HG03060 (cell line): ENCODE data around the gene RBM20.
A peak's percentile ranks its signal among the peaks of the same experiment; 100 is the strongest.

Source experiments
- ATAC-seq: cut with Tn5 transposase; IDR thresholded peaks from one replicate; pipeline ENCODE4 v1.9.1; 2021; ENCODE audit warnings: low read depth, moderate number of reproducible peaks; ENCODE audit not compliant: unreplicated experiment

The RBM20 gene

DNA sequence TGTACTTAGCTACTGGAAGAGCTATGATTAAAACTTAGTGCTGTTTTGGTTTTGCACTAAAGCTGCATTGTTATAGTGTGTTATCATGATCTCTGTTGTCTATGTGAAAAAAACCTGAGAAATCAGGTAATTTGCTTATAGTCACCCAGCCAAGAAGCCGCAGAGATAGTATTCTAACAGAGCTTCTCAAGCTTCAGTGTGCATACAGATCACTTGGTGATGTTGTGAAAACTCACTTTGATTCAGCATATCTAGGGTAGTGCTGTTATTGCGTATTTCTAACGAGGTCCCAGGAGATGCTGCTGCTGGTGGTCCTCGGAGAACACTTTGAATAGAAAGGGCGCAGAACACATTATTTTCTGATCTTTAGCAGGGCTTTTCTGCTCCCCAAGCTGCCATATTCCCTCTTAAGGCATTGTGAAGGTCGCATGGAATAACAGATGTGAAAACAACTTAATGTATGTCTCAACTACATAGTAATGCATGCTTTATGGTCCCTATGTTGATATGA is 159.2 kb downstream of the RBM20 start:
- ATAC-seq: peak; percentile 40

- ATAC-seq: no peak
Measured at GRCh38 chr10:110803830-110804338, 159.7 kb downstream of the RBM20 start.

- no peak for ATAC-seq
Measured at GRCh38 chr10:110804376-110804775, 160.2 kb downstream of the RBM20 start.

DNA sequence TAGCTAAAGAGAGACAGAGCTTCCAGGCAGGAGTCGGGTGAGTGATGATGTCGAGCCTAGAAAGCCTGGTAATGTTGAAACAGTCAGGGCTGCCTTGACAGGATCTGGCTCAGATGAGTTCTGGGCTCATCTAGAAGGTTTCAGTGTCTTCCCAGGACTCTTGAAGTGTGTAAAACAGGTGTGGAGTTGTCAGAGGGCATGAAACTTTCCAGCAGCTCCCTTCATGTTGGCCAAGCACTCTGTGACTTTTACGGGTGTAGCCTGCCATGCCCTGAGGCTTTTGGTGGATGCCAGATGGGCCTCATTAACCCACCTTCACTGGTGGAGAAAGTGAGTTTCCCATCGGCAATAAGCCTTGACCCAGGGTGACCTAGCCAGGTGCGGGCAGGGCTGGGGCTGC is 161.2 kb downstream of the RBM20 start:
- no peak for ATAC-seq

GRCh38 chr10:110806335-110806734 is 162.2 kb downstream of the RBM20 start:
- no peak for ATAC-seq

GRCh38 chr10:110808123-110808522 is 164.0 kb downstream of the RBM20 start:
- no peak for ATAC-seq

- ATAC-seq: no peak
Measured at GRCh38 chr10:110808615-110809014, 164.5 kb downstream of the RBM20 start.

- no peak for ATAC-seq
Measured at GRCh38 chr10:110810625-110811024, 166.5 kb downstream of the RBM20 start.

DNA sequence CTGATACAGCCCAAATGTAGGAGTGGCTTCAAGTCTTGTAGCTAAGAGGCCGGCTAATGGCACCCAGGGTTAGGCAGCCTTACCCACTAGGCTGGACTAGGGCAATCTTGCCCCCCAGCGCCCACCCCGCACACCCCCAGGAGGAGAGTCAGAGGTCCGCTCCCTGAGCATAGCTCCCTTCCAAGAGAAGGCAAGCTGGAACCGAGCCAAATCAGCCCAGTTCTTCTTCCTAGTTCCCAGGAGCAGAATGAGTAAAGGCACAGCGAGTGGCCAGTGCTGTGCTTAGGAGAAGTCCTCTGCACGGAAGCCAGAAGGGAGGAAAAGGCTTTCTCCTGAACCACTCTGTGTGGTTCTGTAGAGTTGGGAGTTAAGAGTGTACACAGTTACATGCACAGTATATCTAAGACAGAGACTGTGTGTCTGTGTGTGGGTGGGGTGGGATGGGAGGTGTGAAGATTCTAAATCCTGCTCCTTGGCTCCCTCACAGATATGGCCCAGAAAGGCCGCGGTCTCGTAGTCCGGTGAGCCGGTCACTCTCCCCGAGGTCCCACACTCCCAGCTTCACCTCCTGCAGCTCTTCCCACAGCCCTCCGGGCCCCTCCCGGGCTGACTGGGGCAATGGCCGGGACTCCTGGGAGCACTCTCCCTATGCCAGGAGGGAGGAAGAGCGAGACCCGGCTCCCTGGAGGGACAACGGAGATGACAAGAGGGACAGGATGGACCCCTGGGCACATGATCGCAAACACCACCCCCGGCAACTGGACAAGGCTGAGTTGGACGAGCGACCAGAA is 167.8 kb downstream of the RBM20 start:
- no peak for ATAC-seq

- no peak for ATAC-seq
Measured at GRCh38 chr10:110812583-110812982, 168.4 kb downstream of the RBM20 start.

DNA sequence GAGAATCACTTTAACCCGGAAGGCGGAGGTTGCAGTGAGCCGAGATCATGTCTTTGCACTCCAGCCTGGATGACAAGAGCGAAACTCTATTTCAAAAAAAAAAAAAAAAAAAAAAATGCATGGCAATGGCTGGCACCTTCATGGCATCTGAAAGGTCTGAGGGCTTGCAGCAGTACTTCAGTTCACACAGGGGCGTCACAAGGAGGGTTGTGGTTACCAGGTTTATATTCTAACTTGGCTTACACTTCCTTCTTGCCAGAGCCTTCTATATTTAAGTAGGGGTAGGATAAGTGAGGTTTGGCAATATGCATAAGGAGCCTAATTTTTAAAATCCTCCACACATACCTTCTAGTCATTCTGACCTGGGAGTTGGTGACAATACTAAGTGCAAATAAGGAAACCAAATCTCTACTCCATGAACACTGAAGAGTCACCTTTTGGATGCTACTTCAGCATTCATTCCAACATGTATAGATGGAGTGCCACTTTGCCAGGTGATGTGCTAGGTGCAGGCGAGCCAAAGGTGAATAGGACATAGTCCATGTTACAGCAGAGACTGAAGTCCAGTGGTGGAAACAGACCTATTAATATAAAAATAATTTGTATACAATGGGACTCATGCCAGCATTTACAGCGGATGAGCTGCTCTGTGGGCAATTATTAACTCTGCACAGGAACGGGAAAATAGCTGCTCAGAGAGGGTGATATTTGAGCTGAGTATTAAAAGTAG is 169.8 kb downstream of the RBM20 start:
- no peak for ATAC-seq

DNA sequence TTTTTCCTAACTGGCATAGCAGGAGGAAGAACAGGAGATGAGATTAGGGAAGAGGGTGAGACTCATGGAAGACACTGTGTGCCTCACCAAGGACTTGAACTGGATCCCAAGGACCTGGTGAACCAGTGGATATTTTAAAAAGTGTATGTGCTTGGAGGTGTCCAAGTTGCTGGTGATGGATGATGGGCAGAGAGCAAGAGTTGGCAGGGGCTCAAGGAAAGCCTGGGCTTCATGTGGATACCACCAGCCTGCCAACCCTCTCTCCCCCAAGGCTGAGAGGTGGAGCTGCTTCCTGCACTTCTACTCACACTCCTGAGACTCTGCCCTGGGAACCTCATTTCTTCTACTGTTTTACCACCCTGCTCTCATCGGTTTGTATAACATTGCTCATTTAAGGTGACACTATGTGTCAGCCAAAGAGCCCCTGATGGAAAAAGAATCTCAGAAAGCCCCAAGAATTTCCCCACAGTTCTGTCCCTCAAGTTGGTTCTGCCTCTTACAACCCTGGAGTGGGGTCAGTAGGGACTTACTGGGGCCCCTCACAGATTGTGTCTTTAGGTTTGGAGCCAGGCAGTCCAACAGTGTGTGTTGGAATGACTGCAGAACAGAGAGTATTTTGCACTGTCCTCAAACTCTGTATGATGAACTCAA is 171.3 kb downstream of the RBM20 start:
- ATAC-seq: no peak

DNA sequence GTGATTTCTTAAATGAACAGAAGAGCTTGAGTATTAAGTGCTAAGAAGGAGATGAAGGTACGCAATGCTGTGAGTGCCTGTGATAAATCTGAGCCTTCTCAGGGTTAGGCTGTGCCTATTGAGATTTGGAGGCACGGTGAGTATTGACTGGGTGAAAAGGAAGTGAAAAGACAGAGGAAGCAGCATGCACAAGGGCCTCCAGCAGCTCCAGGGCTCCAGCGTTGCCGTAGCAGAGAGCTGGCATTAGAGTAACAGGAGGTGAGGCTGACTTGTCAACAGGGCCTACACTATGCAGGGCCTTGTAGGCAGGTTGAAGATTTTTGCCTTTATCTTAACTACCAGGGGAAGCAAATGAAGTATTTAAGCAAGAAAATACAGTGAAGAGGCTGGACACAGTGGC is 173.5 kb downstream of the RBM20 start:
- no peak for ATAC-seq

- ATAC-seq: no peak
Measured at GRCh38 chr10:110818311-110819256, 174.4 kb downstream of the RBM20 start.

DNA sequence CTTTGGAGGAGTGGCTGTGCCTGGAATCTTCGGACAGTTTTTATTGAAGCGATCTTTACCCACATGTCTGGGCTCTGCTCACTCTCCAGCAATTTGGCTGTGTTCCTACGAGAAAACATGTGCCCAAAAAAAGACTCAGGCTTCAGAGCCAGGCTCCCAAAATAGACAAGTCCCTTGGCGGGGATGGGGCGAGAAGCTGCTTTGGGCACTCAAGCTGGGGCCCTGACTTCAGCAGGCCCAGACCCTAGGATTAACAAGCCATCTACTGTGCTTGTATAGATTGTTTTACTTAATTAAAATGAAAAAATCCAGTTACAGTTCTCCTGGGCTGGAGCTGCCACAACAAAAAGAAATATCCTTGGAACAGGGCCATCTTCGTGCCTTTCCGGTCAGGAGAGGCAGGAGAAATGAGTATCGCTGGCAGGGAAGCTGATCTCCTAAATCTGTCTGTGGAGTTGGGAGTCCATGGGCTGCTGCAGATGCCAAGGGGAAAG is 176.2 kb downstream of the RBM20 start:
- ATAC-seq: no peak

GRCh38 chr10:110821508-110821907 is 177.4 kb downstream of the RBM20 start:
- ATAC-seq: no peak

GRCh38 chr10:110822035-110822711 is 178.0 kb downstream of the RBM20 start:
- no peak for ATAC-seq

DNA sequence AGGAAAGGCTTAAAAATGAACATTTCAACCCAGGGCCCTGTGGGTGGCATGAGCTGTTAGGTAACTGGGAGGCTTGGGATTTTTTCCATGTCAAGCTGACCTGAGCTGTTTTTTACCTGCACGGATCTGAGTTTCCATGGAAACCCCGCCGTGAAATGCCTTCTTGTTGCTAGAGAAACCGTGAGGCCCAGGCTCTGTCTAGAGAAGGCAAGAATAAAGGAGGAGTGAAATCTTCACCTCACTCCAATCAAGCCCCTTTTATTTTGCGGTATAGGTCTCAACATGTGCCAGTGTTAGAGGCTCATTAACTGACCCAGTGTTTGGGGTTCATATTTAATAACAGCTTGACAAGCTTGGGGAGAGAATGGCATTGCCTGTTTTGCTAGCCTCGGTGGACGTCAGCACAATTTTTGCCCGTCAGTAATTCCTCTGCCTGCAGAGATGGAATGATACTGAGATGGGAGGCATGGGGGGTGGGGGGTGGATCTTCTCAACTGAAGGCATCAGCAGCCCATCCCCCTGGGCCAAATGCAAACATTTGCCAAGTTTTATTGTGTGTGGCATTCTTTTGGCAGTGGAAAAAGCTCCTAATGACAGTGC is 178.7 kb downstream of the RBM20 start:
- ATAC-seq: no peak

- ATAC-seq: no peak
Measured at GRCh38 chr10:110824152-110824441, 180.0 kb downstream of the RBM20 start.
